GM23248 (cell line): ENCODE measurements around the gene PAF1. TPM values are rescaled to one million over a fixed set of nuclear protein-coding genes. Genes with fewer than 3 reads are reported as not detected.

Source experiments
- DNase-seq: peaks from one replicate; pipeline ENCODE4 v3.0.0-alpha.2; 2015
- H2AFZ ChIP-seq: fragments of 200-600 bp; sonication (generic); 2 replicates; pipeline ENCODE4 v1.6.1; 2016; ENCODE audit warnings: antibody characterized with exemption
- H3F3A ChIP-seq: fragments of 200-600 bp; sonication (generic); 2 replicates; pipeline ENCODE4 v1.6.1; 2016; ENCODE audit warnings: mild to moderate bottlenecking, antibody characterized with exemption, mixed run types; ENCODE audit not compliant: insufficient read depth
- H3K27ac ChIP-seq: fragments of 200-600 bp; sonication (generic); 2 replicates; pipeline ENCODE4 v1.5.1; 2016; ENCODE audit warnings: mild to moderate bottlenecking
- H3K27me3 ChIP-seq: fragments of 200-600 bp; sonication (generic); replicated peaks from 2 replicates; pipeline ENCODE4 v1.6.1; 2016; ENCODE audit warnings: mild to moderate bottlenecking; ENCODE audit not compliant: insufficient read depth
- H3K36me3 ChIP-seq: fragments of 200-600 bp; sonication (generic); 2 replicates; pipeline ENCODE4 v1.6.1; 2016; ENCODE audit warnings: low read depth, mild to moderate bottlenecking
- H3K4me1 ChIP-seq: fragments of 200-600 bp; sonication (generic); 2 replicates; pipeline ENCODE4 v1.6.1; 2016; ENCODE audit warnings: mild to moderate bottlenecking; ENCODE audit not compliant: insufficient read depth
- H3K4me2 ChIP-seq: fragments of 200-600 bp; sonication (generic); one replicate; pipeline ENCODE4 v1.6.1; 2016; ENCODE audit warnings: mild to moderate bottlenecking; ENCODE audit not compliant: unreplicated experiment
- H3K4me3 ChIP-seq: fragments of 200-600 bp; sonication (generic); 2 replicates; pipeline ENCODE4 v1.5.1; 2016; ENCODE audit warnings: mild to moderate bottlenecking
- H3K79me2 ChIP-seq: fragments of 200-600 bp; sonication (generic); 2 replicates; pipeline ENCODE4 v1.6.1; 2016; ENCODE audit warnings: mild to moderate bottlenecking; ENCODE audit not compliant: insufficient read depth
- H3K9ac ChIP-seq: fragments of 200-600 bp; sonication (generic); 2 replicates; pipeline ENCODE4 v1.6.1; 2016; ENCODE audit warnings: mild to moderate bottlenecking
- H3K9me2 ChIP-seq: fragments of 200-600 bp; sonication (generic); 2 replicates; pipeline ENCODE4 v1.6.1; 2016; ENCODE audit warnings: mixed run types, mild to moderate bottlenecking, moderate library complexity; ENCODE audit not compliant: insufficient read depth
- H3K9me3 ChIP-seq: fragments of 200-600 bp; sonication (generic); one replicate; pipeline ENCODE4 v1.6.1; 2017; ENCODE audit warnings: low read depth
- H4K20me1 ChIP-seq: fragments of 200-600 bp; sonication (generic); 2 replicates; pipeline ENCODE4 v1.6.0; 2016; ENCODE audit not compliant: insufficient read depth
- EZH2 ChIP-seq: fragments of 200-600 bp; sonication (generic); IDR thresholded peaks from 2 replicates; pipeline ENCODE4 v1.6.1; 2018; ENCODE audit warnings: antibody characterized with exemption, mild to moderate bottlenecking; ENCODE audit not compliant: insufficient read depth, poor library complexity, severe bottlenecking
- EZH2phosphoT487 ChIP-seq: fragments of 200-600 bp; sonication (generic); IDR thresholded peaks from 2 replicates; pipeline ENCODE4 v1.6.1; 2018; ENCODE audit warnings: antibody characterized with exemption, moderate library complexity, mild to moderate bottlenecking, low read depth; ENCODE audit not compliant: insufficient read depth
- WGBS, 2 experiments: methylation state at CpG; one replicate each; pipeline ENCODE4 v1.1.6; 2015 to 2017; ENCODE audit warnings: low lambda C conversion rate in 2 of 2, low coverage in 1 of 2; ENCODE audit errors: missing lambda C conversion rate in 2 of 2; 5-methylcytosine and 5-hydroxymethylcytosine counted together
- in situ Hi-C: fragments of 300-500 bp; cut with MboI; formaldehyde crosslinking; loops from 2 replicates; pipeline ENCODE4 v1.15.0; 2020
- microRNA-seq: library from miRNA; unstranded; fragments of <30 nt; microRNA quantifications from one replicate; pipeline ENCODE4, GENCODE V29; 2016; ENCODE audit warnings: borderline number of aligned reads
- polyA plus RNA-seq: library from polyadenylated mRNA; unstranded; fragments of >200 nt; fragmentation: Nextera tagmentation; extraction: Ambion mirVana; gene quantifications from 2 replicates; pipeline ENCODE4 v1.2.1, GENCODE V29; 2016
- small RNA-seq: library from RNA; depleted of rRNA; stranded (forward); fragments of <200 nt; gene quantifications from one replicate; pipeline ENCODE3, GENCODE V24; 2014; ENCODE audit warnings: low read depth, low replicate concordance
- total RNA-seq: library from RNA; depleted of rRNA; stranded (reverse); fragments of >200 nt; shearing (Covaris generic); gene quantifications from 2 replicates; pipeline ENCODE4 v1.2.3, GENCODE V29; 2014; rRNA removed

PAF1 gene
- total and polyA plus RNA-seq, 2 experiments from 2014 or later = 44.2 to 51.2 TPM

DNA sequence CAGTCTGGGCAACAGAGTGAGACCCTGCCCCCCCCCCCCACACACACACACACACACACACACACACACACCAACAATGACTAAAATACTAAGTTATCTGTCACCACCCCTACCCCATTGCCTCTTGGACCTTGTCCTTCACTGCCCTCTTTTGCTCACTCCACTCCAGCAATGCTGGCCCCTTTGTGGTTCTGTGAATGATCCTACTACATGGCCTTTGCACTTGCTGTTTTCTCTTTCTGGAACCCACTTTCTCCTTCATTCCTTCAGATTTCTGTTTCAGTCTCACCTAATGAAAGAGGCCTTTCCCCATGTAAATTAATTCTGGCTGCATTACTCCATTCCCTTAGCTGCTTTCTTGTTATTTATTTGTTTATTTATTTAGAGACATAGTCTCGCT, 51.2 kb downstream of the PAF1 start:
- in situ Hi-C loops = no loop called here
- no peaks in the 10 kb centered on the region for H3K27me3 ChIP-seq
- no peak overlapping the region for H3K4me2 ChIP-seq
- H3K4me3 ChIP-seq = no peak overlapping the region
- no peak overlapping the region for H3K27ac ChIP-seq
- H3K9me2 ChIP-seq = no peaks in the 10 kb centered on the region
- H3K79me2 ChIP-seq = peaks cover 34% of the 10 kb centered on the region
- H2AFZ ChIP-seq = no peak overlapping the region
- peaks cover 22% of the 10 kb centered on the region for H3K4me1 ChIP-seq
- no peak for DNase-seq
- peaks cover 7% of the 10 kb centered on the region; the same call in 1 of the 2 replicates for H3F3A ChIP-seq
- 100% methylated on average over 1 of the region's 1 CpG for WGBS, 2 experiments
- no peak overlapping the region for H3K9ac ChIP-seq
- no peaks in the 10 kb centered on the region for H4K20me1 ChIP-seq
- no peak for TF ChIP-seq EZH2phosphoT487
- no peak for TF ChIP-seq EZH2
- no peaks in the 10 kb centered on the region for H3K36me3 ChIP-seq
- no peaks in the 10 kb centered on the region for H3K9me3 ChIP-seq

DNA sequence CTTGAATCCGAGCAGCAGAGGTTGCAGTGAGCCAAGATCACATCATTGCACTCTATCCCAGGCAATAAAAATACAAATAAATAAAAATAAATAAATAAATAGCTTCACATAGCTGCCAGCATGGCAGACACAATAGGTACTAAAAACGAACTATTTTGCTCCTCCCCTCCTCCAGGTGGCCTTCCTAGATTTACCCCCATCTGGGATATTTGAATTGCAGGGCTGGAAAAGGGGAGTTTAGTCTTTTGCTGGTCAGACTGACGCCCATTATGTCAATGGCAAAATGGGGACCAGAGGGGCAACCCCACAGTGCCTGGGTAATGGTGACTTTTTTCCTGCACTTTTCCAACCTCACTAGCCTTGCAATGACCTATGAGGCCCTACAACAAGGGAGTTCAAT, 54.4 kb downstream of the PAF1 start:
- peaks cover 7% of the 10 kb centered on the region; the same call in 1 of the 2 replicates for H3K4me1 ChIP-seq
- H4K20me1 ChIP-seq = no peaks in the 10 kb centered on the region
- no peaks in the 10 kb centered on the region for H3K36me3 ChIP-seq
- H3F3A ChIP-seq = peaks cover 2% of the 10 kb centered on the region; the same call in 1 of the 2 replicates
- H3K27me3 ChIP-seq = no peaks in the 10 kb centered on the region
- H3K27ac ChIP-seq = no peak overlapping the region
- no peak overlapping the region for H3K9ac ChIP-seq
- H3K4me2 ChIP-seq = no peak overlapping the region
- no peak for DNase-seq
- peaks cover 12% of the 10 kb centered on the region for H3K79me2 ChIP-seq
- WGBS, 2 experiments = 47 to 50% methylated on average over 3 of the region's 3 CpGs
- TF ChIP-seq EZH2phosphoT487 = no peak
- TF ChIP-seq EZH2 = no peak
- H3K9me3 ChIP-seq = no peaks in the 10 kb centered on the region
- H3K9me2 ChIP-seq = no peaks in the 10 kb centered on the region
- in situ Hi-C loops = no loop called here
- no peak overlapping the region for H2AFZ ChIP-seq
- no peak overlapping the region for H3K4me3 ChIP-seq

Small RNA genes within 50 kb of the gene (microRNA-seq; reads per million reads assigned to microRNA genes)
- gene MIR4530 = not detected

Small RNA genes within 50 kb of the gene (small RNA-seq; reads per million reads assigned to genes)
- not detected for gene AC011445.2
- not detected for gene MIR4530
- not detected for gene RN7SL566P

Other genes with a start within 250 kb of the PAF1 start
- gene NCCRP1, start 194.1 kb downstream of the PAF1 start, total RNA-seq = not detected in 2 replicates
- not detected in 2 replicates for gene NCCRP1, start 194.1 kb downstream of the PAF1 start, polyA plus RNA-seq
- not detected in 2 replicates for gene SYCN, start 186.8 kb downstream of the PAF1 start, total RNA-seq
- not detected in 2 replicates for gene SYCN, start 186.8 kb downstream of the PAF1 start, polyA plus RNA-seq
- not detected in 2 replicates for gene IFNL3, start 146.1 kb downstream of the PAF1 start, total RNA-seq
- gene IFNL3, start 146.1 kb downstream of the PAF1 start, polyA plus RNA-seq = not detected in 2 replicates
- not detected in 2 replicates for gene IFNL4, start 142.2 kb downstream of the PAF1 start, total RNA-seq
- gene IFNL4, start 142.2 kb downstream of the PAF1 start, polyA plus RNA-seq = not detected in 2 replicates
- gene IFNL2, start 122.7 kb downstream of the PAF1 start, total RNA-seq = not detected in 2 replicates
- not detected in 2 replicates for gene IFNL2, start 122.7 kb downstream of the PAF1 start, polyA plus RNA-seq
- gene IFNL1, start 94.7 kb downstream of the PAF1 start, total RNA-seq = not detected in 2 replicates
- gene IFNL1, start 94.7 kb downstream of the PAF1 start, polyA plus RNA-seq = not detected in 2 replicates
- gene LRFN1, start 70.2 kb downstream of the PAF1 start, total RNA-seq = not detected in 2 replicates
- gene LRFN1, start 70.2 kb downstream of the PAF1 start, polyA plus RNA-seq = 0.10 TPM in 1 of 2 replicates, not detected in the other
- gene GMFG, start 55.1 kb downstream of the PAF1 start, total RNA-seq = not detected in 2 replicates
- gene GMFG, start 55.1 kb downstream of the PAF1 start, polyA plus RNA-seq = 1.1 and 2.2 TPM in 2 replicates
- gene SAMD4B, start 48.7 kb downstream of the PAF1 start, total RNA-seq = 71.9 and 87.1 TPM in 2 replicates
- 64.8 and 66.7 TPM in 2 replicates for gene SAMD4B, start 48.7 kb downstream of the PAF1 start, polyA plus RNA-seq
- 27.7 and 29.6 TPM in 2 replicates for gene MED29, start 272 bp upstream of the PAF1 start, total RNA-seq
- gene MED29, start 272 bp upstream of the PAF1 start, polyA plus RNA-seq = 34.9 and 39.2 TPM in 2 replicates
- 7.0 and 13.9 TPM in 2 replicates for gene ZFP36, start 15.7 kb upstream of the PAF1 start, total RNA-seq
- 86.2 and 86.6 TPM in 2 replicates for gene ZFP36, start 15.7 kb upstream of the PAF1 start, polyA plus RNA-seq
- 12.0 and 17.5 TPM in 2 replicates for gene PLEKHG2, start 21.6 kb upstream of the PAF1 start, total RNA-seq
- 12.2 and 13.5 TPM in 2 replicates for gene PLEKHG2, start 21.6 kb upstream of the PAF1 start, polyA plus RNA-seq
- gene RPS16, start 44.8 kb upstream of the PAF1 start, total RNA-seq = 91.2 and 136 TPM in 2 replicates
- 542 and 556 TPM in 2 replicates for gene RPS16, start 44.8 kb upstream of the PAF1 start, polyA plus RNA-seq
- 76.5 and 87.4 TPM in 2 replicates for gene SUPT5H, start 54.5 kb upstream of the PAF1 start, total RNA-seq
- 121 and 125 TPM in 2 replicates for gene SUPT5H, start 54.5 kb upstream of the PAF1 start, polyA plus RNA-seq
- gene TIMM50, start 89.7 kb upstream of the PAF1 start, total RNA-seq = 66.7 and 70.8 TPM in 2 replicates
- 82.0 and 89.4 TPM in 2 replicates for gene TIMM50, start 89.7 kb upstream of the PAF1 start, polyA plus RNA-seq
- 2.1 TPM in 1 of 2 replicates, not detected in the other for gene DLL3, start 107.8 kb upstream of the PAF1 start, total RNA-seq
- 0.74 and 1.2 TPM in 2 replicates for gene DLL3, start 107.8 kb upstream of the PAF1 start, polyA plus RNA-seq
- gene SELENOV, start 124.0 kb upstream of the PAF1 start, total RNA-seq = not detected in 2 replicates
- not detected in 2 replicates for gene SELENOV, start 124.0 kb upstream of the PAF1 start, polyA plus RNA-seq
- gene EID2B, start 141.7 kb upstream of the PAF1 start, total RNA-seq = 3.4 and 3.9 TPM in 2 replicates
- 2.5 and 3.2 TPM in 2 replicates for gene EID2B, start 141.7 kb upstream of the PAF1 start, polyA plus RNA-seq
- gene EID2, start 149.1 kb upstream of the PAF1 start, total RNA-seq = 12.3 and 14.3 TPM in 2 replicates
- gene EID2, start 149.1 kb upstream of the PAF1 start, polyA plus RNA-seq = 14.9 and 16.3 TPM in 2 replicates
- gene LGALS13, start 211.4 kb upstream of the PAF1 start, total RNA-seq = not detected in 2 replicates
- gene LGALS13, start 211.4 kb upstream of the PAF1 start, polyA plus RNA-seq = not detected in 2 replicates